H1 (cell line): ENCODE results near the gene CHPT1. TPM values are rescaled to one million over a fixed set of nuclear protein-coding genes. Genes with fewer than 3 reads are reported as not detected.
"Not testable (repeated sequence)": the region's sequence is repeated elsewhere in the genome, so short reads cannot be mapped to it uniquely, and the experiment has no call there.

Source experiments
- CTCF ChIA-PET: fragments of 300-600 bp; sonication (Branson Sonifier 250); formaldehyde crosslinking; loops from one replicate; lab custom pipeline; 2021; ENCODE audit not compliant: partially characterized antibody; lab: Charles Lee
- POLR2A ChIA-PET: fragments of 300-600 bp; sonication (Branson Sonifier 250); formaldehyde crosslinking; loops from one replicate; lab custom pipeline; 2021; ENCODE audit warnings: inconsistent platforms; ENCODE audit not compliant: partially characterized antibody; lab: Charles Lee
- DNase-seq, 2 experiments: peaks; one replicate each; pipeline versions ENCODE4 v3.0.0 to v3.0.0-alpha.2; 2010 to 2022; ENCODE audit warnings: low spot score in 2 of 2, low read depth in 1 of 2, mixed read lengths in 1 of 2
- FAIRE-seq: peaks from 2 replicates; lab custom pipeline; 2011; peaks lifted over from hg19 to GRCh38; lab: Jason Lieb, UNC
- H2AFZ ChIP-seq: 2 replicates; pipeline ENCODE4 v1.8.1; 2012; ENCODE audit warnings: low read length, inconsistent platforms
- H2AK5ac ChIP-seq: 2 replicates; pipeline ENCODE4 v1.6.1; 2013; ENCODE audit warnings: low read depth, low read length
- H2BK120ac ChIP-seq: replicated peaks from 2 replicates; pipeline ENCODE3; 2013; ENCODE audit warnings: low read depth, low read length, inconsistent platforms
- H2BK12ac ChIP-seq: 2 replicates; pipeline ENCODE4 v1.6.1; 2013; ENCODE audit warnings: low read depth, low read length
- H2BK15ac ChIP-seq: 2 replicates; pipeline ENCODE4 v1.6.1; 2013; ENCODE audit warnings: low read length
- H2BK20ac ChIP-seq: 2 replicates; pipeline ENCODE4 v1.6.1; 2013; ENCODE audit warnings: low read length
- H2BK5ac ChIP-seq: 2 replicates; pipeline ENCODE4 v1.6.1; 2013; ENCODE audit warnings: low read depth, low read length
- H3K14ac ChIP-seq: 2 replicates; pipeline ENCODE4 v1.6.1; 2013; ENCODE audit warnings: inconsistent platforms; ENCODE audit not compliant: insufficient read length
- H3K18ac ChIP-seq: 2 replicates; pipeline ENCODE4 v1.6.1; 2013; ENCODE audit warnings: low read length; ENCODE audit errors: extremely low read depth
- H3K23ac ChIP-seq: 2 replicates; pipeline ENCODE4 v1.6.1; 2013; ENCODE audit warnings: inconsistent platforms; ENCODE audit not compliant: insufficient read length
- H3K23me2 ChIP-seq: 2 replicates; pipeline ENCODE4 v1.6.1; 2013; ENCODE audit warnings: low read depth, low read length
- H3K27ac ChIP-seq: 2 replicates; pipeline ENCODE4 v1.6.1; 2011; ENCODE audit warnings: low read depth, low read length, inconsistent platforms
- H3K27me3 ChIP-seq, 4 experiments: replicated peaks in 1 of 4; 1 replicate in 1 of 4; 2 replicates in 3 of 4; pipeline versions ENCODE4 v1.6.1 to v1.8.1; 2011 to 2013; ENCODE audit warnings: low read length in 3 of 4, mild to moderate bottlenecking in 3 of 4, inconsistent platforms in 2 of 4, mixed read lengths in 2 of 4, moderate library complexity in 1 of 4; ENCODE audit not compliant: control insufficient read depth in 3 of 4, insufficient read depth in 3 of 4; ENCODE audit errors: extremely low read depth in 1 of 4
- H3K36me3 ChIP-seq, 4 experiments: 2 replicates each; pipeline versions ENCODE4 v1.6.1 to v1.8.1; 2011 to 2013; ENCODE audit warnings: mild to moderate bottlenecking in 4 of 4, low read length in 3 of 4, moderate library complexity in 2 of 4, control low read depth in 1 of 4, inconsistent platforms in 1 of 4; ENCODE audit not compliant: insufficient read depth in 4 of 4, control insufficient read depth in 2 of 4
- H3K4ac ChIP-seq: replicated peaks from 2 replicates; pipeline ENCODE3; 2013; ENCODE audit warnings: low read length, low read depth, mixed read lengths, inconsistent platforms; ENCODE audit not compliant: insufficient read length
- H3K4me1 ChIP-seq, 4 experiments: replicated peaks in 1 of 4; 1 replicate in 1 of 4; 2 replicates in 3 of 4; pipeline versions ENCODE4 v1.6.1 to v1.8.1; 2011 to 2013; ENCODE audit warnings: low read length in 3 of 4, inconsistent platforms in 2 of 4, mixed read lengths in 1 of 4; ENCODE audit not compliant: insufficient read depth in 4 of 4, control insufficient read depth in 3 of 4
- H3K4me2 ChIP-seq, 2 experiments: 2 replicates each; pipeline versions ENCODE4 v1.6.1 to v1.8.1; 2011 to 2013; ENCODE audit warnings: low read depth in 2 of 2, low read length in 2 of 2, control low read depth in 1 of 2, inconsistent platforms in 1 of 2, mild to moderate bottlenecking in 1 of 2; ENCODE audit not compliant: insufficient read depth in 1 of 2
- H3K4me3 ChIP-seq, 4 experiments: fragments of 200-600, 300-600 bp in 1 of 4; sonication (generic), shearing (Covaris generic), sonication (Bioruptor Twin) in 1 of 4; 2 replicates each; pipeline versions ENCODE4 v1.5.1 to v1.8.1; 2011 to 2016; ENCODE audit warnings: low read length in 4 of 4, low read depth in 3 of 4, control low read depth in 2 of 4, inconsistent platforms in 2 of 4, mild to moderate bottlenecking in 2 of 4, mixed read lengths in 1 of 4, moderate library complexity in 1 of 4; ENCODE audit not compliant: insufficient read depth in 2 of 4; ENCODE audit errors: extremely low read depth in 1 of 4
- H3K56ac ChIP-seq: replicated peaks from 2 replicates; pipeline ENCODE3; 2013; ENCODE audit warnings: low read depth, mild to moderate bottlenecking, mixed read lengths, low read length, inconsistent platforms; ENCODE audit not compliant: insufficient read length
- H3K79me1 ChIP-seq: 2 replicates; pipeline ENCODE4 v1.6.1; 2013; ENCODE audit warnings: low read depth, low read length, control low read depth
- H3K79me2 ChIP-seq, 2 experiments: 2 replicates each; pipeline versions ENCODE4 v1.6.1 to v1.8.1; 2012 to 2013; ENCODE audit warnings: low read length in 2 of 2, mild to moderate bottlenecking in 2 of 2, inconsistent platforms in 1 of 2; ENCODE audit not compliant: insufficient read depth in 2 of 2, control insufficient read depth in 1 of 2
- H3K9ac ChIP-seq, 4 experiments: replicated peaks in 1 of 4; 1 replicate in 1 of 4; 2 replicates in 3 of 4; pipeline versions ENCODE4 v1.6.1 to v1.8.1; 2011 to 2013; ENCODE audit warnings: low read depth in 3 of 4, low read length in 3 of 4, control low read depth in 2 of 4, mild to moderate bottlenecking in 2 of 4, moderate library complexity in 2 of 4, inconsistent platforms in 1 of 4; ENCODE audit errors: extremely low read depth in 1 of 4
- H3K9me3 ChIP-seq, 2 experiments: 2 replicates each; pipeline versions ENCODE4 v1.6.1 to v1.8.1; 2012 to 2013; ENCODE audit warnings: mild to moderate bottlenecking in 2 of 2, moderate library complexity in 2 of 2, control low read depth in 1 of 2, inconsistent platforms in 1 of 2, low read depth in 1 of 2, low read length in 1 of 2, mixed read lengths in 1 of 2; ENCODE audit not compliant: insufficient read depth in 2 of 2
- H4K20me1 ChIP-seq, 2 experiments: replicated peaks in 1 of 2; 2 replicates each; pipeline versions ENCODE3 to v1.8.1; 2011 to 2013; ENCODE audit warnings: inconsistent platforms in 2 of 2, low read length in 2 of 2, mild to moderate bottlenecking in 1 of 2; ENCODE audit not compliant: insufficient read depth in 2 of 2, control insufficient read depth in 1 of 2
- H4K5ac ChIP-seq: 2 replicates; pipeline ENCODE4 v1.6.1; 2013; ENCODE audit warnings: low read length, low read depth, mixed read lengths, inconsistent platforms; ENCODE audit not compliant: insufficient read length
- H4K8ac ChIP-seq: 2 replicates; pipeline ENCODE4 v1.8.0; 2013; ENCODE audit warnings: mild to moderate bottlenecking, moderate library complexity, low read length, inconsistent platforms; ENCODE audit not compliant: insufficient read depth; ENCODE audit errors: extremely low read depth
- H4K91ac ChIP-seq: replicated peaks from 2 replicates; pipeline ENCODE3; 2013; ENCODE audit warnings: low read length, mixed read lengths, inconsistent platforms; ENCODE audit not compliant: insufficient read length
- WGBS, 2 experiments: shearing (Covaris generic) in 1 of 2; methylation state at CpG; one replicate each; pipeline versions ENCODE4 v1.1.6 to v1.1.7; 2013 to 2015; ENCODE audit warnings: low lambda C conversion rate in 2 of 2, mixed read lengths in 2 of 2, inconsistent platforms in 1 of 2, low coverage in 1 of 2, missing lambda C conversion rate in 1 of 2; ENCODE audit not compliant: insufficient replicate concordance in 2 of 2, insufficient coverage in 1 of 2, insufficient read length in 1 of 2; ENCODE audit errors: extremely low coverage in 1 of 2, missing lambda C conversion rate in 1 of 2; 5-methylcytosine and 5-hydroxymethylcytosine counted together
- polyA plus RNA-seq, 7 experiments: library from polyadenylated mRNA; depleted of rRNA in 3 of 7; stranded (reverse) in 5 of 7; unstranded in 2 of 7; fragments of >200 nt in 5 of 7; fragments of 200-250 nt in 2 of 7; gene quantifications; 1 replicate in 5 of 7; 2 replicates in 1 of 7; 4 replicates in 1 of 7; pipeline versions ENCODE4 v1.2.1 to v1.2.3, GENCODE V29; 2011 to 2013; ENCODE audit warnings: missing spikeins in 2 of 7, mixed read lengths in 2 of 7
- total RNA-seq: library from RNA; stranded (reverse); fragmentation: NEBNext Ultra II Directional; extraction: Animal tissue kit (Norgen Biotek cat#: 25700); gene quantifications from 2 replicates; pipeline ENCODE4 v1.2.1, GENCODE V29; 2021

Gene CHPT1
- total and polyA plus RNA-seq, 2 of the 8 experiments (the other 6 are each of a cell fraction or from before 2014, with no cell fraction given): 13.3 to 22.5 TPM

- H3K9me3 ChIP-seq, H4K91ac ChIP-seq, H3K27me3 ChIP-seq, H3K23me2 ChIP-seq, H4K5ac ChIP-seq, FAIRE-seq, H3K4me2 ChIP-seq, H3K4me1 ChIP-seq, H3K9ac ChIP-seq, H3K18ac ChIP-seq, H2BK20ac ChIP-seq, H3K36me3 ChIP-seq, H2BK120ac ChIP-seq, H3K79me2 ChIP-seq, H3K56ac ChIP-seq, H3K27ac ChIP-seq, H4K20me1 ChIP-seq, H4K8ac ChIP-seq, H3K14ac ChIP-seq, H3K4me3 ChIP-seq, H3K23ac ChIP-seq, DNase-seq, H3K4ac ChIP-seq, H2AFZ ChIP-seq, POLR2A ChIA-PET, H2BK5ac ChIP-seq, H2AK5ac ChIP-seq, H3K79me1 ChIP-seq, H2BK15ac ChIP-seq, H2BK12ac ChIP-seq: not testable (repeated sequence)
- CTCF ChIA-PET: interaction anchor here (0.5 to 1.1 kb wide), 4 partner anchors 10 to 125 kb away, joined by 3 to 5 read pairs (median 4); no protein-coding TSS in a partner anchor
- 68% methylated on average over 3 of the region's 3 CpGs; no CpG with 5 or more reads in 1 of the 2 experiments for WGBS, 2 experiments
Measured at GRCh38 chr12:101676497-101676896, 20.9 kb upstream of the CHPT1 start.
